Measurements from ENCODE around the gene HOATZ.

GRCh38 chr11:111490496-111490895 is 24.1 kb upstream of the HOATZ start:
- TF ChIP-seq CTCF (conservative IDR thresholded peaks at IDR 0.05; ENCODE audit: low read depth, low read length) = no peak
- TF ChIP-seq EZH2phosphoT487 (IDR thresholded peaks at IDR 0.05; ENCODE audit: borderline replicate concordance, low read length) = no peak
- TF ChIP-seq EZH2 (IDR thresholded peaks at IDR 0.05; ENCODE audit: low read length, unreplicated experiment) = no peak

Measured in PC-3 (cell line).